Left forelimb (tissue), 1 donor: ENCODE data around the gene PPFIBP2.

Experiments used
- DNase-seq: peaks from one replicate; pipeline ENCODE4 v3.0.0-alpha.2; 2018; ENCODE audit warnings: low spot score

Gene PPFIBP2

DNA sequence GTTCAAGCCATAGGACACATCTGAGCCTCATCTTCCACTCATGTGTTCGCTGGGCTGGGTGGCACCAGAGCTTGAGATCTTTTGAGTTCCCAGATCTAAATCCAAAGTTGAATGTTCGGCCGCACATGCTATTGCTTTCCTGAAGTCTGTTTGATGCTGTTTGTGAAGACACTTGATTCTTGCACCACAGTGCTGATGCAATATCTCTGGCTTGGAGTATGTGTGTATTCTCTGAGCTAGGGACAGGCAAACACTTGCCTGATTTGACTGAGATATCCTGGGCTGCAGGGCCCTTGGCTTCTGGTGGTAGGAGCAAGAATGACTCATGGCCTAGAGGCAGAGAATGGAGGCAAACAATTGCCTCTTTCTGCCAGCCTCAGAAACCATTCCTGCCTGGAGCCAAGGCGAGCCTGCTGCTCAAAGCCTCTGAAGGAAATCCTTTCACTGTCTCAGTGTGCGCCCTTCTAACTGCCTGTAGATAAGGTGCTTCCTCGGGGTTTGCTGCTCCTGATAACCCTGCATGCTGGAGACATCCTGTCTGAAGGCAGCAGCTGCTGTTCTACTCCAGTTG is 86.5 kb downstream of the PPFIBP2 start:
- no peak for DNase-seq

DNA sequence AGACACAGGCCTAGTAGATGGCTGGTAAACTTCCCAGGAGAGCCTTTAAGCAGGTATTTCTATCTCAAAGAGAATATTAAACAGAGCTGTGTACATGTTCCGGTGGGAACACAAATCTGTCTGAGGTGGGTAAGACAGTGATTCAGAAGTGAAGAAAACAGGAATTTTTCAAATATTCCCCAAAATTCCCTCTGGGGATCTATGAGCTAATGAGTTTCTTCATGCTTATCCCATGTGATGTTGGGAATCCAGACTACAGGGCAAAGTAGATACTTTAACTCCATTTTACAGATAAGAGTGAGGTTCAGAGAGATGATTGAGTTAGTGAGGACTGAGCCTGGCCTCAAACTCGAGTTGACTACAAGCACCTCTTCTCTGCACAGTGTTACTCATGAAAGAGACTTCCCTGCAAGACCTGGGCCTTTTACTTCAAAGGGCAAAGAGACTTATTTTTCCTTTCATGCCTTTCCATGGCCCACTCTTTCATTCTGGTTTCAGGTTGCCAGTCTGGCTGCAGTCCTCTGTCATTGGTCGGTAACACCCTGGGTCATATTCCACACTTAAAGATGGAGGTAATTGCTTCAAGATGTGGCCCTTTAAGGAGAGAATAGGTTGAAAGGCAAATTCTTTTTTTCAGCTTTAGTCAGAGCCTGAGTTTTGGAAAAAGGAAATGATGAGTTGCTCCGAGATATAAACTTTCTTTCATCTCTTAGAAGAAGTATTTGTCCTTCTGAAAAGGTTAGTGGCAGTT is 89.4 kb downstream of the PPFIBP2 start:
- DNase-seq = no peak

DNA sequence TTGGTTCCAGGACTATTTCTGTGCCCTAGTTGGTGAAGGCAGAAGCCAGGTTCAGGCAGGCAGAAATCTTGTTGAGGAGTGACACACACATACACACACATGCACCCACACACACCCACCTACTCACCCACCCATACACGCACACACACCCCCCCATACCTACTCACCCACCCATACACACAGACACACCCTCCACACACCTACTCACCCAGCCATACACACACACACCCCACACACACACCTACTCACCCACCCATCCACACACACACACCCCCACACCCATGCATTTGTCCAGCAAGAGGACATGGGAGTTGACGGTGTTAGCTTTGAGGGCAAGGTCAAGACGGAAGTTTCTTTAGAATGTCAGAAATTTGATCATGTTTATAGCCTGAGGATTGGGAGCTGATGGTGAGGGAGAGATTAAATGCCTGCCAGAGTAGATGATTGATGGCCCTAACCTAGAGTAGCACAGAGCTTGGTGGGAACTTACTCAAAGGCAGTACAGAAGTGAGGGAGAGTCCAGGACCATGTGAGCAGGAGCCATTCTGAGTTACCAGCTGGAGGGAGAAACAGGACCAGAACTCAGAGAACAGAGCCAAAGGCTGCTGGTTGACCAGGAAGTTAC is 90.6 kb downstream of the PPFIBP2 start:
- DNase-seq = no peak

DNA sequence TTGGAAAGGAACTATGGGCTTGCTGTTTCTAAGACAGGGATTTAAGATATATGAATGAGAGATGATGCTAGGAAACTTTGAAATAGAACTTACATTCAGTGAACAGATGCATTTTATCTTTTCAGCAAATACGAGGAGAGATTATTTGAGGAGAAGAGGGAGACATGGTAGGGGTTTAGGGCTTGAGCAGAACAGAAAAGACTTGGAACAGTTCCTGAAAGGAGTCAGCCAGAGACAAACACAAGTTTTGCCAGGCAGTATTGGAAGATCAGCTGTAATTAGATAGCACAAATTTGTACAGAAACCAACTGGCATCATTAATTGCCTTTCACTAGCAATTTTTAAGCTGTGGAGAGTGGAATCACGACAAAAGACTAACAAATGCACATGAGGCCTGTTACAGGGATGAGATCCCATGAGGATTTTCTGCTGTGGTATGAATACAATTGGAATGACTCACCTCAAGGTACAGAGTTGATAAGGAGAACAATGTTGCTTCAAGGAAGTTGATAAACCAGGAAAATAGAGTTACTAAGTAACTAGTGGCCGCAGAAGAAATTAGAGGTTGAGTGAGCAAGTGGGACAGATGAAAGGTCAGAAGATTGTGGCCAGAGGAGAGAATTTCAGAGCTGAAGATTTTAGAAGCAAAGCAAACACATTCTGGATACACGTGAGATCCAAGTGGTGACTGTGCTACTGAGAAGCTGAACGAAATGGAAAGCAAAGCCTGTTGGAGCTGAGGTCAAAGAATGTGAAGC is 91.6 kb downstream of the PPFIBP2 start:
- no peak for DNase-seq

DNA sequence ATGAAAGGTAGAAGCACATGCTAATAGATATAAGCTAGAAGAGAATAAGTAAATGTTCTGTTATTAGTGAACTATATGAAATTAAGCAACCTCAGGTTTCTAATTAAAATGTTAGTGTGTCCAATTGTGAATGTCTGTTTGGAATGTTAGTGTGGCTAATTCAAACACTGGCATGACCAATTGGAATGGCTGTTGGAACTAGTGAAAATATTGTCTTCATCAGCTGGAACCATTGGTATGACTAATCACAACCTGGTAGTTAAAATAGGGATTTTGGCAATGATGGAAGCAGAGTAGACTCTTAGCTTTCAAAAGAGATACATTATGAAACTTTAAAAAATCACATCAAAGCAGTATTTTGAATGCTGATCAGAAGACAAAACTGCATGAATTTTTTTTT is 92.7 kb downstream of the PPFIBP2 start:
- no peak for DNase-seq

DNA sequence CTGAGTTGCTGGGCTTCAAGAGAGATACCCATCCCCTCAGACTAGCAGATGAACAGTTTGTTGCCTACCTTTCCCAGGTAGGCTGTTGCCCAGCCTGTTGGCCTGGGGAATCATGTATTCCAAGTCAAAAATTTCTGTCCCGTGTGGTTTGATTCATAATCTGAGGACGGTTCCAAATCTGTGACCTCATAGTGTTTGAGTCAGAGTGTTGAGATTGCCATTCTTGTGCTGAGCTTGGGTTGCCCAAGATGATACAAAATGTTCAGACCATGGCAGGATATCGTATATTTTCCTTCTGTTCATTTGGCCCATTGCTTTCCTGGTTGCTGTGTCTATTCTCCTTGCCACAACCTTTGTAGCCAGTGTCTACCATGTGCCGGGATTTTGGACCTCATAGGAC is 95.2 kb downstream of the PPFIBP2 start:
- no peak for DNase-seq

DNA sequence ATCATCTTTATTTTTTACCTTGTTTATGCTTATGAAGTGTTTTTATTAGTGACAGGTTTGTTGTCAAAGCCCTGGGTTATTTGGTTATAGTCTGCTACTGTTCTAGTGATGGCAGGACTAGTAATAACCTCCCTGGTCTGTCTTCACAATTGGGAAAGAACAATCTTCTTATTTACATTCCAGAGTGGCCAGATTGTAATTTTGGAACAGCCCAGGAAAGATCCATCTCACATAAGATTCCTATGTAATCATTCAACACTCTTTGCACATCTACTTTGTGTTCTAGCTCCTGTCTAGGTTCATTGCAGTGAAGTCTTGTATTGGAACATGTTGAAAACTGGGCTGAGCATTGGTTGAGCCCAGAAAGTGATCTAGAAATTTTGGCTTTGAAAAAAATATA is 95.7 kb downstream of the PPFIBP2 start:
- no peak for DNase-seq

DNA sequence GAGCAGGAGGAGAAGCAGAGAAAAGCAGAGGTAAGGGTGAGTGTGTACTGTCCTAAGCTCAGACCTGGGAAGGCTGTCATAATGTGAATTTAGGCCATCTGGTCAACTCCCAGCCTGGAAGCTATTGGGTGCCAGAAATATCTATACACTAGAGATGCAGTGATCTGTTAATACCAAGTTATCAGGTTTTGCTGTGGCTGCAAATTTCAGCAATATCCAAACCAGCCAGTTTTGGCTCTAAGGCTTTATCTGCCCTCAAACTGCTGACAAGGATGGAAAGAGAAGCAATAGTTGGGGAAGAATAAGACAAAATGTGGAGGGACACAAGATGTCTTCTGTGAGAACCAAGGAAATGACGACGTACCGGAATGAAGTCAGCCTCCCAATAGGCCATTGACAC is 96.6 kb downstream of the PPFIBP2 start:
- DNase-seq = peak; percentile 18

DNA sequence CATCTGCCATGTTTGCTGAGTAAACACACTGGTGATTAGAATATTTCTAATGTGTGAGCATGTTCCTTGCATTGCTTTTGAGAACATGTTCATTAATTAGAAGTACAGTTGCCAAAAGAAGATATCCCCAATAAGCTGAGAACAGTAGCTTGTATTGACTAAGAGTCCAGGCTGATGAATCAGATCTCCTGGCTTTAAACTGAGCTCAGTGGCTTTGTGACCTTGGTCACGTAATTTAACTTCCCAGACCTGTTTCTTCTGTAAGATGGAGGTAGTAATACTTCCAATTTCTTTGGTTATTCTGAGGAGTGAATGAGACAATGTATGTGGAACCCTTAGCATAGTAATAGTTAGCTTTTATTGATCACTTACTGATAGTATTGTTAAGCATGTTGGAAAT is 97.6 kb downstream of the PPFIBP2 start:
- DNase-seq = no peak

DNA sequence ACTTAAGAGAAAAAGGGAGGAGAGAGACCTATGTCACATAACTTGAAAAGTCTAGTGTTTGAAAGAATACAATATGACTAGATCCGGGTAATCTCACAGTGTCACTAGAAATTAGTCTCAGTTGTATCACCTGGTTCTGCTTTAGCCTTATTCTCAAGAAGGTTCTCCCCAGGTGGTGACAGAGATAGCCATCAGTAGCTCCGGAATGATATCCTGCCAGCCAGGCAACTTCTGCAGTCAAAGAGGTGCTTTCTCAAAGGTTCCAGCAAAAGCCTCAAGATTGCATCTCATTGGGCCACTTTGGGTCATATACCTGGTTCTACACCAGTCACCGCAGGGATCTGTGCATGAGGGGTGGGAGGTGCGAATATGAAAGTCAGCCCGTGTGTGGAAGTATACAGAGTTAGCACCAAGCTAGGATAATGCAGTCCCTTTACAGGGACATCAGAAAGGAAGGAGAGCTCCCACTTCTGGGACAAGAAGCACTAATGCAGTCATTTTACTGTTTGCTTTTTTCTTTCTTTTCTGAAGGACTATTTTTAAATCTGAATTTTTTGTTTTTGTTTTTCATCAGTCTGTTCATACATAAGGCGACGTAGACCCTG is 98.4 kb downstream of the PPFIBP2 start:
- DNase-seq = no peak

DNA sequence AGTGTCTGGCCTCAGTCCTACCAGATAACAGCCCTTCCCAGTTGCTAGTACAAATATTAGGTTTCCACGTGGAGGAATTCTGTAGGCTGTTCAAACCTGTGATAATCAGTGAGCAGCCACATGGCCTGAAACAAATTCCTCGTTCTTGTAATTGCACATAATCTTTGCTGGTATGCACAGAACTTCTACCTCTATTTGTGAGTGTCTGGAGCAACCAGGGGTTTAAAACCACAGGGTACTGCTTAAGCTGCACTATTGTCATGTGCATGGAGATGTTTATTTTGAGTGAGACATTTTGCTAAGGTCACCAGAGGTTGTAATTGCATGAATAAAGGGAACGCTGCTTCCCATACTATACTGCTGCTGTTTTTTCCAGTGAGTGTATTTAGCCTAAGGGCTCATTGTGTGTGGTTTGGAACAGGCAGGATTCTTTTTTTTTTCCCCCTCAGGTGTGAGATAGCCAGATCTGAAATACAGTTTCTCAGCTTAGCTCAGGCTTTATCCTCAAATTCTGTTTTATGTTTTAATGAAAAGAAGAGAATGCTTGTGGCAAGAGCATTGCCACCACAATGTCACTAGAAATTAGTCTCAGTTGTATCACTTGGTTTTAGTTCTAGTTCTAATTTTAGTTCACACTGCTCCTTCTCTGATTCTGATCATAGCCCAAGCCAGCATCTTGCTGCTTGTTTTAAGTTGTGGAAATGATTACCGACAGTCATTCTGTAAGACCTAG is 99.0 kb downstream of the PPFIBP2 start:
- DNase-seq = no peak

DNA sequence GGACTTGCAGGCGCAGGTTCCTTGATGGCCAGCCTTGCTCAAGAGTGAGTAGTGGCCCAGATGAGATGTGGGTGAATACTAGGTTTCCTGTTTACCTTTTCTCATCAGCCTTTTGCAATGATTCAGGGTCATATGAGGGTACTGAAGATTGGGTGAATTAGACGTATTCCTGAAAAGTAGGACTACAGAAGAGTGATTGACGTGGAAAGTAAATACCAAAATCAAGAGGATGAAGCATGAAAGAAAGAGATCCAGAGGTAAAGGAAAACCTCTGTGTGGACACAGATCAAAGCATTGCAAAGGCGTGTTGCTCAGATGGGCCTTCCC is 99.6 kb downstream of the PPFIBP2 start:
- no peak for DNase-seq

DNA sequence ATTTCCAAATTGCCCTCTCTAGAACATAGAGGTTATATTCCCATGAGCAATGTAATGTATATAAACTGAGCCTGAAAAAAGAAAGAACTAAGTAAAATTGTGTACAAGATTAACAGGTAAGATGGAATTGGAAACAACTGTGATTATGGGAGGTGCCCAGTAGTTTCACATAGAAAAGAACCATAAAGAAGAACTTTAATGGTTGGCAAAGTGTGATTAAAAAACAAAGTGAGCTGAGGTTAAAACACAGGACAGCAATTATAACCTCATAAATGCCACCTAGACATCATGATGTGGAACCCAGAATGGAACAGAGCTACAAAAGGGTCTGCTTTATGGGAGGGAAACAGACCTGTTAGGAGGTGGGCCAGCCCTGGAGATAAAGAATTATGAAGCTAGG is 100.9 kb downstream of the PPFIBP2 start:
- no peak for DNase-seq

DNA sequence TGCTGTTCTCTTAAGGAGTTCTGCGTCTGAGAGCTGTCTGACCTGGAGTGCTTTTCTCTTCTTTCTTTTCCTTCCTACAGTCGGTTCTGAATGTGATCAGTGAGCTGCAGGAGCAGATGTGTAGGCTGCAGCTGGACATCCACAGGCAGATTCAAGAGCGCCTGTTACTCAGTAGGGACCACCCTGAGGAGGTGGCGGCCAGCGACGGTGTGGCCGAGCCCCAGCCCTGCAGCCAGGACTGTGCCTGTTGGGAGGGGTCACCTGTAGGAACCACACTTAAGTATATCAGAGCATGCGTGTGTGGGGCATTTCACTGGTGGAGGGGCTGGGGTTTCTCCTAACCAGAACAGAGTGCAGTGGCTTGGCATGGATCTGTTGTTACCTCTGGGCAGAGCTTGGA is 103.2 kb downstream of the PPFIBP2 start:
- DNase-seq = no peak

DNA sequence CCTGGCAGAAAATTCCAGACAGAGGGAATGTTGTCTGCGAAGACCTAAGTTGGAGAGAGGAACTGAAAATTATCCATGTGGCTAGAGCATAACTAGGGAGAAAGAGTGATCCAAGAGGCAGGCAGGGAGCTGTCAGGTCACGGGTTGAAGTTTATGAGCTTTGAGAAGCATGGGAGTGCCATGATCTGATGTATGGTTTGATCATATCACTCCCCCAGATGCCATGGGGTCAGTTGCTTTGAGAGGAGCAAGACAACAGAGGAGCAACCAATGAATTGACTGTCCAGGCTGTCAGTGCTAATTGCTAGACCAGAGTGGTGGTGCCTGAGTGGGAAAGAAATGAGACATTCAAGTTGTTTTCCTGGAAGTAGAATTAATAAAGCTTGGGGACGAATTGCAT is 105.5 kb downstream of the PPFIBP2 start:
- DNase-seq = no peak

DNA sequence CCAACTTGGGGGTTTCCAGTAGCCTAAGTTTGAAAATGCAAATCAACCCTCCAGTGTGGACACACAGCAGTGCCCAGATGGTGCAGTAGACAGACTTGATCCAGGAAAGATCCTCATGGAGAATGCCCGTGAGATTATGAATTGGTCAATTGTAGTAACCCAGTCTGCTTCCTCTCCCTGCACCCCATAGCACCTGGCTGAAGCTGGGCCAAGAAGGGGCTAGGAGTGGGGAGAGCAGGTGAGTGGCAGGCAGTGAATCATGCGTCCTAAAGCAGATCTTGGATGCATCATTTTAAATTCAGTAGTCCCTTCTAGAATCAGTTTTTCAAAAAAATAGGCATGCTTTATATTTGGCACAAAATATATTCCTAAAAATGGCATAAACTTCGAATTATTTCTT is 107.3 kb downstream of the PPFIBP2 start:
- no peak for DNase-seq

DNA sequence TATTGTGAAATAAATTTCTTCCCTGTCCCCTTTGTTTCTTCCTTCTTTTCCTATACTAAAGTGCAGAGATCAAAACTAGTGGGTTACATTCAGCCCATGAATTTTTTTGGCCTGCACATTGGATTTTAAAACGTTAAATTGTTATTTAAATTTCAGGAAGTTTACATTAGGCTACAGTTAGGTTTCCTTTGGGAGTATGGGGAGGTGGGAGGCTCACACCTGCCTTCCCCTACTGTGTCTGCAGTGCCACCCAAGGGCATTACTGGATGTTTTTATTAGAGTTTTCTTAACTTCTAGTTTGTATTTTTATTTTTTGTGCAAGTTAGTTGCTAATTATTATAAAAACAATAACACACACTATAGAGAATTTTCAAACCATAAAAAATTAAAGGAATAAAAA is 107.8 kb downstream of the PPFIBP2 start:
- no peak for DNase-seq

DNA sequence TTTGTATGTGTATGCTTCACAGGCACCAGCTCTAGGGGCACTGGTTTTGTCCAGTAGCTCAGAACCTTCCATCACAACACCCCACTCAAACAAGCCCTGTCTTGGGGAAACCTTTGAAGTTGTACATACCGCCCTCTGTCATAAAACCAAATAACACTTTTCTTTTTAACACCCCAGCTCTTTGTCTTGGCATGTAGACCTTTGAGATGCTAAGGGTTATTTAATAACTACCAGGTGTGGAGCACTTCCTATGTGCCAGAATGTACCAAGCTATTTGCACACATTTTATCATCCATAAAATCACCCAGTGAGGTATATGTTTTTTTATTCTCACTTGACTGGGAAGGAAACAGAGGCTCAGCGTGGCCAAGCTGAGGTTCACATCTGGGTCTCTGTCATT is 108.9 kb downstream of the PPFIBP2 start:
- DNase-seq = no peak

DNA sequence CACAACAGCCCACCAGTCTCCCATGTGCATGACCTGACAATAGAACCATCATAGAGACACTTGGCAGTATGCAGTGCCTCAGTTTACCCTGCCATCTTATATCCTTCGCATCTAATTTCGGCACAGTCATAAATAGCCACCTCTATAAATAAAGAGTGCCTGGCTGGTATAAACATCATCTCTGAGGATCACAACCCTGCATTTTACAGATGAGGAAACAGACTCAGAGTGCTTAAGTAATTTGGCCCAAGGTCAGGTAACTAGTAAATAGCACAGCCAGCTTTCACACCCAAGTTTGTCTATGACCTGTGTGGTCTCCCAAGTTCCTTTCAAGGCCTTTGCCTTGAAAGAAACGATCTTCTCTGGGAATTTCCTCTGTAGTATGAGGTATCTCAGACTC is 114.9 kb downstream of the PPFIBP2 start:
- DNase-seq = no peak

DNA sequence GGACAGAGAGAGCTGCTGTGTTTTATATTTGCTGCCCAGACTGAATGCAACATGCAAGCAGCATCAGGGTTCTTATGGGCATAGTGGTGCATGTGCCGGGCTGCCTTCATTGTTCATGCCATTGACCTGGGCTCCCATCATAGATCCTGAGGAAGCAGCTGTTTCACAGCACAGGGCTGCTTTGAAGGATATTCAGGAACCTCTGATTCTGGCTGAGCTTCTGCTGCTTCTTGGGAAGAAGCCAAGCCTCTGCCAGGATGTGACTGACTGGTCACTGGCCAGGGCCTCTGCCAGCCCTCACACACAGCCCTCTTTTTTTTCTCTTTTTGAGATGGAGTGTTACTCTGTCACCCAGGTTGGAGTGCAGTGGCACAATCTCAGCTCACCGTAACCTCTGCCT is 116.2 kb downstream of the PPFIBP2 start:
- no peak for DNase-seq

DNA sequence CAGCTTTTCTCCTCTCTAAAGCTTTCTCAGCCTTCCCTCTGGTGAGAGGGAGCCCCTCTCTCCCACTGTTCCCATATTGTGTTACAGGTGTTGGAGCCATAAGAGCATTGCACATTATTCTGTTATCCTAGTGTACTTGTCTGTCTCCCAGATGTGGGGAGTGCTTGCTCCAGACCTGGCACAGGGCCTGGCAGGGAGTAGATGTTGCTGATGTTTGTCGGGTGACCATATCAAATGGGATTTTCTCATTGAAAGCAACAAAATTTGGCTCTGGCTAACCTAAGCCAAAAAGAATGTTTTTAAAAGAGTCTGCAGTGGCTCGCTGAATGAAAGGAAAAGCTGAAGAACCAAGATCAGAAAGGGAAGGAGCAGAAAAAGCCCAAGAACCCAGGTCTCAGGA is 118.4 kb downstream of the PPFIBP2 start:
- DNase-seq = no peak

DNA sequence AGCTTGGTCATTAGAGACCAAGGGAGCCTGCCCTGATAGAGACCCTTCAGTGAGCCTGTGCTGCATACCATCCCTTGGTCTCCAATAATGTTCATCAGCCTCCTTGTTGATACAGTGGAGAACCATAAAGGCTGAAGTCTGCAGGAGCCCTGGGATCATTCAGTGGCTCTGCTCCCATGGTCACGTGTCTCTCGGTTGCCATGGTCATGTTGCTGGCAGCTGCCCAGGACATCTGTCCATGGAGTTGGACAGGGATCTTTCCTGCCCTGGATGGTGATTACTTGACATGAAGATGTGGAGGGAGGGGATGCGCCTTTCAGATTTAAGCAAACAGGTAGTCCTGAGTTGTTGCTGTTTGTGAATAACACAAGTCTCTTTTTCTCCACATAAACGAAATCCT is 121.3 kb downstream of the PPFIBP2 start:
- peak; percentile 64 for DNase-seq
